ENCODE measurements around the gene MRAP. TPM values are rescaled to one million over a fixed set of nuclear protein-coding genes. Genes with fewer than 3 reads are reported as not detected.

MRAP gene
- total RNA-seq, 1 donor from 2014 or later, result not detected

GRCh38 chr21:32338209-32338921 lies 39.7 kb downstream of the MRAP start:
- H3K27me3 Mint-ChIP-seq, result no peaks in the 10 kb centered on the region
- peaks cover 91% of the 10 kb centered on the region for H3K36me3 Mint-ChIP-seq (ENCODE audit: low read depth)
- H3K4me1 Mint-ChIP-seq, result no peaks in the 10 kb centered on the region
- ChIA-PET CTCF (interaction anchor here (0.7 kb wide), 1 partner anchor 54 kb away, joined by 3 read pairs; no protein-coding TSS in a partner anchor), POLR2A (no interaction called here)
- no peaks in the 10 kb centered on the region for H3K9me3 Mint-ChIP-seq
- no peak overlapping the region for H3K4me3 Mint-ChIP-seq
- DNase-seq, result no peak
- no peak for ATAC-seq (ENCODE audit: low read depth)
- no peak for TF ChIP-seq CTCF (IDR thresholded peaks at IDR 0.05)
- H3K27ac Mint-ChIP-seq, result no peak overlapping the region
- intact Hi-C loops (cut with micrococcal nuclease), result no loop called here

- Mint-ChIP-seq H3K4me1 (peaks cover 1% of the 10 kb centered on the region), H3K4me3 (no peak overlapping the region), H3K27me3 (no peaks in the 10 kb centered on the region), H3K27ac (no peak overlapping the region), H3K9me3 (peaks cover 13% of the 10 kb centered on the region), H3K36me3 (ENCODE audit: low read depth) (peaks cover 91% of the 10 kb centered on the region)
- ATAC-seq (ENCODE audit: low read depth) (no peak), DNase-seq (no peak)
- CTCF ChIA-PET, result no interaction called here
- POLR2A ChIA-PET, result no interaction called here
- intact Hi-C loops (cut with micrococcal nuclease), result no loop called here
- TF ChIP-seq CTCF (IDR thresholded peaks at IDR 0.05), result no peak
Measured at GRCh38 chr21:32340863-32341848, 42.5 kb downstream of the MRAP start.

- intact Hi-C loops (cut with micrococcal nuclease), result no loop called here
- ChIA-PET POLR2A (no interaction called here), CTCF (no interaction called here)
- Mint-ChIP-seq H3K9me3 (peaks cover 13% of the 10 kb centered on the region), H3K27me3 (no peaks in the 10 kb centered on the region), H3K27ac (no peak overlapping the region), H3K4me1 (peaks cover 5% of the 10 kb centered on the region), H3K36me3 (ENCODE audit: low read depth) (peaks cover 96% of the 10 kb centered on the region), H3K4me3 (no peak overlapping the region)
- ATAC-seq (ENCODE audit: low read depth), result no peak
- DNase-seq, result no peak
- TF ChIP-seq CTCF (IDR thresholded peaks at IDR 0.05), result no peak
Measured at GRCh38 chr21:32346951-32347350, 48.3 kb downstream of the MRAP start.

- Mint-ChIP-seq H3K4me1 (peaks cover 5% of the 10 kb centered on the region), H3K27me3 (no peaks in the 10 kb centered on the region), H3K36me3 (ENCODE audit: low read depth) (peaks cover 98% of the 10 kb centered on the region), H3K4me3 (no peak overlapping the region), H3K9me3 (peaks cover 13% of the 10 kb centered on the region), H3K27ac (no peak overlapping the region)
- ATAC-seq (ENCODE audit: low read depth) (no peak), DNase-seq (no peak)
- CTCF ChIA-PET, result no interaction called here
- POLR2A ChIA-PET, result no interaction called here
- no peak for TF ChIP-seq CTCF (IDR thresholded peaks at IDR 0.05)
- intact Hi-C loops (cut with micrococcal nuclease), result no loop called here
Measured at GRCh38 chr21:32347351-32347750, 48.7 kb downstream of the MRAP start.

GRCh38 chr21:32347977-32348376 lies 49.3 kb downstream of the MRAP start:
- H3K36me3 Mint-ChIP-seq (ENCODE audit: low read depth), result peaks cover 99% of the 10 kb centered on the region
- H3K27ac Mint-ChIP-seq, result no peak overlapping the region
- H3K4me1 Mint-ChIP-seq, result peaks cover 5% of the 10 kb centered on the region
- H3K4me3 Mint-ChIP-seq, result no peak overlapping the region
- POLR2A ChIA-PET, result no interaction called here
- TF ChIP-seq CTCF (IDR thresholded peaks at IDR 0.05), result no peak
- no peaks in the 10 kb centered on the region for H3K27me3 Mint-ChIP-seq
- peaks cover 13% of the 10 kb centered on the region for H3K9me3 Mint-ChIP-seq
- CTCF ChIA-PET, result no interaction called here
- no peak for DNase-seq
- ATAC-seq (ENCODE audit: low read depth), result no peak
- intact Hi-C loops (cut with micrococcal nuclease), result no loop called here

All from activated B cell treated with CpG ODN at 0.5 μM for 24 hours (primary cell).